Neuronal stem cell (in vitro differentiated cells): Measurements from ENCODE around the gene SIVA1.

Experiments
- DNase-seq: peaks from one replicate; pipeline ENCODE4 v3.0.0-alpha.2; 2013; ENCODE audit warnings: low spot score
- H2AFZ ChIP-seq: one replicate; pipeline ENCODE4 v1.6.1; 2013; ENCODE audit warnings: mild to moderate bottlenecking, low read length, inconsistent platforms
- H2AK5ac ChIP-seq: 2 replicates; pipeline ENCODE4 v1.6.1; 2013; ENCODE audit warnings: low read depth, mild to moderate bottlenecking, inconsistent platforms, low read length, moderate library complexity, mixed read lengths
- H2BK120ac ChIP-seq: 2 replicates; pipeline ENCODE4 v1.6.1; 2013; ENCODE audit warnings: low read depth, mild to moderate bottlenecking, inconsistent platforms, low read length, moderate library complexity, mixed read lengths
- H2BK12ac ChIP-seq: one replicate; pipeline ENCODE4 v1.6.1; 2013; ENCODE audit warnings: low read length, inconsistent platforms
- H2BK15ac ChIP-seq: 2 replicates; pipeline ENCODE4 v1.6.1; 2013; ENCODE audit warnings: mild to moderate bottlenecking, low read length, inconsistent platforms, mixed read lengths
- H2BK5ac ChIP-seq: one replicate; pipeline ENCODE4 v1.6.1; 2013; ENCODE audit warnings: inconsistent platforms, mild to moderate bottlenecking, low read length, moderate library complexity
- H3K14ac ChIP-seq: one replicate; pipeline ENCODE4 v1.6.1; 2013; ENCODE audit warnings: low read length, inconsistent platforms
- H3K18ac ChIP-seq: 2 replicates; pipeline ENCODE4 v1.6.1; 2013; ENCODE audit warnings: low read length, inconsistent platforms
- H3K23ac ChIP-seq: 2 replicates; pipeline ENCODE4 v1.6.1; 2013; ENCODE audit warnings: low read depth, mild to moderate bottlenecking, mixed read lengths, low read length, inconsistent platforms; ENCODE audit not compliant: poor library complexity
- H3K27ac ChIP-seq: replicated peaks from 3 replicates; pipeline ENCODE4 v1.5.1; 2013; ENCODE audit warnings: low read length, inconsistent platforms
- H3K27me3 ChIP-seq, 3 experiments: 2 replicates each; pipeline ENCODE4 v1.6.1; 2013; ENCODE audit warnings: low read length in 3 of 3, mild to moderate bottlenecking in 2 of 3, inconsistent platforms in 1 of 3, low read depth in 1 of 3, mixed read lengths in 1 of 3, moderate library complexity in 1 of 3; ENCODE audit not compliant: control insufficient read depth in 3 of 3, insufficient read depth in 3 of 3
- H3K36me3 ChIP-seq, 2 donors: replicated peaks in 1 of 2; 2 replicates each; pipeline ENCODE4 v1.6.1; 2013; ENCODE audit warnings: low read length in 2 of 2; ENCODE audit not compliant: control insufficient read depth in 2 of 2, insufficient read depth in 2 of 2
- H3K4ac ChIP-seq: 2 replicates; pipeline ENCODE4 v1.6.1; 2013; ENCODE audit warnings: inconsistent platforms, mild to moderate bottlenecking, low read length, moderate library complexity
- H3K4me1 ChIP-seq, 2 donors: 1 replicate in 1 of 2; 2 replicates in 1 of 2; pipeline ENCODE4 v1.6.1; 2013; ENCODE audit warnings: low read length in 2 of 2, low read depth in 1 of 2; ENCODE audit not compliant: control insufficient read depth in 2 of 2, insufficient read depth in 1 of 2
- H3K4me2 ChIP-seq: one replicate; pipeline ENCODE4 v1.6.1; 2013; ENCODE audit warnings: mild to moderate bottlenecking, low read length, inconsistent platforms; ENCODE audit not compliant: insufficient read depth, poor library complexity, severe bottlenecking
- H3K4me3 ChIP-seq, 2 donors: 2 replicates each; pipeline ENCODE4 v1.5.1; 2013; ENCODE audit warnings: low read length in 2 of 2, mild to moderate bottlenecking in 2 of 2, inconsistent platforms in 1 of 2, moderate library complexity in 1 of 2
- H3K79me1 ChIP-seq: one replicate; pipeline ENCODE4 v1.6.1; 2013; ENCODE audit warnings: low read depth, mild to moderate bottlenecking, inconsistent platforms, low read length, moderate library complexity
- H3K9ac ChIP-seq: one replicate; pipeline ENCODE4 v1.6.1; 2013; ENCODE audit warnings: mild to moderate bottlenecking, low read depth, low read length, inconsistent platforms; ENCODE audit not compliant: poor library complexity
- H3K9me3 ChIP-seq, 2 donors: replicated peaks in 1 of 2; 2 replicates each; pipeline versions ENCODE3 to v1.6.1; 2013; ENCODE audit warnings: low read length in 2 of 2, mild to moderate bottlenecking in 2 of 2, inconsistent platforms in 1 of 2, low read depth in 1 of 2, mixed read lengths in 1 of 2, moderate library complexity in 1 of 2; ENCODE audit not compliant: control insufficient read depth in 2 of 2, insufficient read depth in 1 of 2
- H4K8ac ChIP-seq: one replicate; pipeline ENCODE4 v1.6.1; 2013; ENCODE audit warnings: low read depth, mild to moderate bottlenecking, inconsistent platforms, low read length, moderate library complexity
- H4K91ac ChIP-seq: one replicate; pipeline ENCODE4 v1.6.1; 2013; ENCODE audit warnings: low read length, low read depth, mild to moderate bottlenecking, inconsistent platforms; ENCODE audit not compliant: poor library complexity
- WGBS, 2 donors: extraction: QIAGEN DNeasy Blood & Tissue Kit; methylation state at CpG; one replicate each; pipeline ENCODE4 v1.1.7; 2013; ENCODE audit warnings: missing lambda C conversion rate in 2 of 2, mixed read lengths in 1 of 2; ENCODE audit not compliant: insufficient read length in 2 of 2, insufficient replicate concordance in 1 of 2; ENCODE audit errors: extremely low coverage in 2 of 2; 5-methylcytosine and 5-hydroxymethylcytosine counted together

SIVA1 gene

DNA sequence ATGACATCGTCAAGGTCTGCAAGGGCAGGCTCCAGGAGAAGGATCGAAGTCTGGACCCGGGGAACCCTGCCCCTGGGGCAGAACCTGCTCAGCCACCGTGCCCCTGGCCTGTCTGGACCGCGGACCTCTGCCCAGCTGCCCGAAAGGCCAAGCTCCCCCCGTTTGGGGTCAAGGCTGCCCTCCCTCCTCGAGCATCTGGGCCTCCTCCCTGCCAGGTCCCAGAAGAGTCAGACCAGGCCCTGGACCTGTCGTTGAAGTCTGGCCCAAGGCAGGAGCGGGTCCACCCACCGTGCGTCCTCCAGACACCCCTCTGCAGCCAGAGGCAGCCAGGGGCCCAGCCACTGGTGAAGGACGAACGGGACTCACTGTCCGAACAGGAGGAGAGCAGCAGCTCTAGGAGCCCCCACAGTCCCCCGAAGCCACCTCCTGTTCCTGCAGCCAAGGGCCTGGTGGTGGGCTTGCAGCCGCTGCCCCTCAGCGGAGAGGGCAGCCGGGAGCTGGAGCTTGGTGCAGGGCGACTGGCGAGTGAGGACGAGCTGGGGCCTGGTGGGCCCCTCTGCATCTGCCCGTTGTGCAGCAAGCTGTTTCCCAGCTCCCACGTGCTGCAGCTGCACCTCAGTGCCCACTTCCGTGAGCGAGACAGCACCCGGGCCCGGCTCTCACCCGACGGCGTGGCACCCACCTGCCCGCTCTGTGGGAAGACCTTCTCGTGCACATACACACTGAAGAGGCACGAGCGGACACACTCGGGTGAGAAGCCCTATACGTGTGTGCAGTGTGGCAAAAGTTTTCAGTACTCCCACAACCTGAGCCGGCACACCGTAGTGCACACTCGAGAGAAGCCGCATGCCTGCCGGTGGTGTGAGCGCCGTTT lies 48.8 kb downstream of the SIVA1 start:
- peak overlapping the region; percentile 99 for H3K23ac ChIP-seq

DNA sequence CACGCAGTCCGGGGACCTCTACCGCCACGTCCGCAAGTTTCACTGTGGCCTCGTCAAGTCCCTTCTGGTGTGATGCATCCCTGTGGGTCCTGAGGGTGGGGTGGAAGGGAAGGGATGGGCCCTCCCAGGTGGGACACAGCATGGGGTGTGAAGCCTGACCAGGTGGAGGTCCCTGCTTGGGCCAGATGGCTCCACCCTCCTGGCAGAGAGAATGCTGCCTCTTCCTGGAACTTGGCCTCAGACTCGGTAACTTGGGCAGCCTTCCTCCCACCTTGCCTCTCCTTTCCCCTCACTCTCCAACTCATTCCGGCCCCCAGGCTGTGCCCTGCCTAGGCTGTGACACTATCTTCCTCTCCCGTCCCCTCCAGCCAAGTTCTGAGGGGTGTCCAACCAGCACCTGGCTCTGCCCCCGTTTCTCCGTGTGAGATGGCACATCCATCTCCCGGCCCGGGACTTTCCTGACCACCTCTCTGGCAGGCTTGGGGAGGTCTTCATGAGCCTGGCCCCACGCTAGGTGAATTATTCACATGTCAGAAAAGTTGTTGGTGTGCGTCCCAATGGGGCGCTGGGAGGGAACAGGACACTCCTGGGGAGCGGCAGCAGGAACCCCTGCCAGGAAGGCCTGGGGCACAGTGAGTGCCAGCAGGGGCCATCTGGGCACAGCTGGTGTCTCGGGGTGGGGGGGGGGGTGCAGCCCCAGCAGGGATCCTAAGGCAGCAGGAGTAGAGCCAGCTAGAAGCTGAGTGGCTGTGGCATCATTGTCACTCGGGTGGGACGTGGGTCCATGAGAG lies 49.6 kb downstream of the SIVA1 start:
- H3K36me3 ChIP-seq = no peaks in the 10 kb centered on the region
- H3K27ac ChIP-seq = no peak overlapping the region
- H4K8ac ChIP-seq = no peak overlapping the region
- peak overlapping the region; percentile 99 for H3K23ac ChIP-seq
- H3K4ac ChIP-seq = no peak overlapping the region
- H3K4me1 ChIP-seq = peaks cover 6 to 23% of the 10 kb centered on the region in 2 donors
- no peak overlapping the region for H3K4me2 ChIP-seq
- H3K14ac ChIP-seq = peak overlapping the region; percentile 44
- H3K4me3 ChIP-seq = no peak overlapping the region
- no peak overlapping the region for H2BK5ac ChIP-seq
- H2BK120ac ChIP-seq = no peak overlapping the region
- H3K9ac ChIP-seq = no peak overlapping the region
- no peak overlapping the region for H2AFZ ChIP-seq
- H3K79me1 ChIP-seq = peaks cover 5% of the 10 kb centered on the region
- peak overlapping the region; percentile 92 for H2AK5ac ChIP-seq
- no peak overlapping the region for H3K18ac ChIP-seq
- peaks cover 20 to 56% (median 48%) of the 10 kb centered on the region in 3 experiments for H3K27me3 ChIP-seq
- no peak for DNase-seq
- peak overlapping the region; percentile 41 for H2BK12ac ChIP-seq
- H2BK15ac ChIP-seq = no peak overlapping the region
- H4K91ac ChIP-seq = no peak overlapping the region
- WGBS, 2 donors = no CpG with 5 or more reads among the region's 20 CpGs
- H3K9me3 ChIP-seq = peaks cover 0 to 1% of the 10 kb centered on the region in 2 donors

More for the DNA sequence above, 48.8 kb downstream of the SIVA1 start:
- peaks cover 20 to 64% (median 57%) of the 10 kb centered on the region in 3 experiments for H3K27me3 ChIP-seq
- no peak overlapping the region for H4K91ac ChIP-seq
- no peak overlapping the region for H2BK5ac ChIP-seq
- peak overlapping the region; percentile 64 for H2BK15ac ChIP-seq
- DNase-seq = no peak
- no CpG with 5 or more reads among the region's 45 CpGs for WGBS, 2 donors
- peak overlapping the region; percentile 82 for H3K4me2 ChIP-seq
- H2BK120ac ChIP-seq = no peak overlapping the region
- H3K36me3 ChIP-seq = no peaks in the 10 kb centered on the region
- H3K9ac ChIP-seq = peak overlapping the region; percentile 88
- H3K79me1 ChIP-seq = peaks cover 3% of the 10 kb centered on the region
- H4K8ac ChIP-seq = no peak overlapping the region
- H3K27ac ChIP-seq = no peak overlapping the region
- no peak overlapping the region for H3K4ac ChIP-seq
- peak overlapping the region; percentile 41 for H2BK12ac ChIP-seq
- peak overlapping the region; percentile 79 for H3K14ac ChIP-seq
- H3K9me3 ChIP-seq = peaks cover 0 to 1% of the 10 kb centered on the region in 2 donors
- H3K18ac ChIP-seq = peak overlapping the region; percentile 55
- H3K4me1 ChIP-seq = peaks cover 6 to 30% of the 10 kb centered on the region in 2 donors
- H2AFZ ChIP-seq = peak overlapping the region; percentile 86
- peak overlapping the region; percentile 45 to 79 for H3K4me3 ChIP-seq
- H2AK5ac ChIP-seq = peak overlapping the region; percentile 92

DNA sequence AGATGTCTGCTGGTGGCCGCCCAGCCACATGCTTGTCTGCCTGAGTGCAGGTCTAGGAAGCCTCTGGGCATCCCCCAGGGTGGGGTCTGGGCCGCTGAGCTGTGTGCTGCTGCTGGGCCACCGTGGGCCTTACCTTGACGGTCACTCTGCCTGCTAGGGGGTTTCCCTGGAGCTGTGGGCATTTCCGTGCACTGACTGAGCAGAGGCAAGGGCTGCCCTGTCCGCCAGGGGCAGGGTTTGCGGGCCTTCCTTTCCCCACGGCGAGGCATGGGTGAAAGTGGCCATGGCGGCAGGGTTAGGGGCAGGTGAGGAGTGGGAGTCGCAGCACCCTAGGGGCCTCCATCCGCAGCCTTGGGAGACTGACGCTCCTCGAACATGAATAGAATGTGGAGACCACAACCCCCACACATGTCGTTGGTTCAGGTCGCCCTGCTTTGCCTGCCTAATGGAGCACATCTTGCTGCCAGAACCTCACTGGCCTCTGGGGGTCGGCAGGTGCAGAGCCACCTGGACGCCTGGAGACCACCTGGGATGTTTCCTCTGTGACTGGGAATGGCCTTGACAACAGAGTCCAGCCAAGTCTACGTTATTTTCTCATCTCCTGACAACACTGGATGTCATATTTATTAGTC lies 50.4 kb downstream of the SIVA1 start:
- Histone ChIP-seq H2AK5ac (peak overlapping the region; percentile 63), H3K18ac (no peak overlapping the region), H3K14ac (no peak overlapping the region), H3K27ac (no peak overlapping the region), H3K4me3 (no peak overlapping the region), H3K4me2 (no peak overlapping the region), H3K4me1 (peaks cover 6 to 17% of the 10 kb centered on the region in 2 donors), H3K9ac (peak overlapping the region; percentile 44), H2BK15ac (no peak overlapping the region), H3K23ac (no peak overlapping the region), H2BK5ac (no peak overlapping the region), H3K27me3 (peaks cover 20 to 48% (median 40%) of the 10 kb centered on the region in 3 experiments), H4K91ac (no peak overlapping the region), H3K36me3 (no peaks in the 10 kb centered on the region), H4K8ac (no peak overlapping the region), H2AFZ (no peak overlapping the region), H3K79me1 (peaks cover 5% of the 10 kb centered on the region), H3K9me3 (peaks cover 0 to 1% of the 10 kb centered on the region in 2 donors), H3K4ac (no peak overlapping the region), H2BK12ac (no peak overlapping the region), H2BK120ac (no peak overlapping the region)
- no CpG with 5 or more reads among the region's 19 CpGs for WGBS, 2 donors
- DNase-seq = no peak
